GM11168 (cell line): Measurements from ENCODE around the gene RFNG.
"Not testable (repeated sequence)": the region's sequence is repeated elsewhere in the genome, so short reads cannot be mapped to it uniquely, and the experiment has no call there.

Source experiments
- in situ Hi-C: fragments of 300-500 bp; cut with MboI; formaldehyde crosslinking; loops from one replicate; pipeline ENCODE4 v1.12.0; 2022; ENCODE audit warnings: low sequenced_read_pairs; ENCODE audit not compliant: unreplicated experiment

The RFNG gene

GRCh38 chr17:82049106-82049505 is 2.5 kb downstream of the RFNG start:
- in situ Hi-C loops: no loop called here

GRCh38 chr17:82048571-82048971 is 3.0 kb downstream of the RFNG start:
- in situ Hi-C loops: no loop called here

GRCh38 chr17:82047914-82048570 is 3.6 kb downstream of the RFNG start:
- in situ Hi-C loops: no loop called here

- in situ Hi-C loops: no loop called here
These were observed 4.2 kb downstream of the RFNG start for GRCh38 chr17:82047379-82047778.

- in situ Hi-C loops: no loop called here
These were observed 4.7 kb downstream of the RFNG start for GRCh38 chr17:82046903-82047302.

- in situ Hi-C loops: no loop called here
These were observed 5.6 kb downstream of the RFNG start for GRCh38 chr17:82045936-82046484.

- in situ Hi-C loops: no loop called here
These were observed 8.1 kb downstream of the RFNG start for GRCh38 chr17:82043507-82043906.

GRCh38 chr17:82042649-82043048 is 9.0 kb downstream of the RFNG start:
- in situ Hi-C loops: no loop called here

GRCh38 chr17:82041144-82041814 is 10.3 kb downstream of the RFNG start:
- in situ Hi-C loops: no loop called here

GRCh38 chr17:82039695-82040299 is 11.8 kb downstream of the RFNG start:
- in situ Hi-C loops: no loop called here

GRCh38 chr17:82038796-82039409 is 12.7 kb downstream of the RFNG start:
- in situ Hi-C loops: not testable (repeated sequence)

- in situ Hi-C loops: no loop called here
These were observed 13.8 kb downstream of the RFNG start for GRCh38 chr17:82037889-82038195.

GRCh38 chr17:82037092-82037888 is 14.3 kb downstream of the RFNG start, which contains the start of gene DCXR:
DCXR (minus strand) TSS chr17:82037697; CDS start chr17:82037682, 15 bp downstream.
- in situ Hi-C loops: no loop called here

- in situ Hi-C loops: no loop called here
These were observed 14.9 kb downstream of the RFNG start for GRCh38 chr17:82036634-82037091.

- in situ Hi-C loops: no loop called here
These were observed 15.5 kb downstream of the RFNG start for GRCh38 chr17:82035956-82036633.

GRCh38 chr17:82035488-82035887 is 16.1 kb downstream of the RFNG start:
- in situ Hi-C loops: no loop called here

GRCh38 chr17:82034371-82035011 is 17.1 kb downstream of the RFNG start:
- in situ Hi-C loops: no loop called here

GRCh38 chr17:82033359-82034085 is 18.1 kb downstream of the RFNG start:
- in situ Hi-C loops: no loop called here
